Thyroid gland (tissue), 4 donors: ENCODE data around the gene TFF3. TPM values are rescaled to one million over a fixed set of nuclear protein-coding genes. Genes with fewer than 3 reads are reported as not detected.

Experiments used
- DNase-seq, 2 donors: peaks; one replicate each; pipeline ENCODE4 v3.0.0-alpha.2; 2019
- H3K27ac ChIP-seq, 3 donors: fragments of 200-600 bp; sonication (generic); 1 replicate in 2 of 3; 2 replicates in 1 of 3; pipeline ENCODE4 v1.5.1; 2016 to 2019; ENCODE audit warnings: mild to moderate bottlenecking in 1 of 3, moderate library complexity in 1 of 3
- H3K27me3 ChIP-seq: fragments of 200-600 bp; sonication (generic); one replicate; pipeline ENCODE4 v1.5.1; 2019
- H3K36me3 ChIP-seq, 2 donors: fragments of 200-600 bp; sonication (generic); one replicate each; pipeline ENCODE4 v1.5.1; 2016 to 2019
- H3K4me1 ChIP-seq, 2 donors: fragments of 200-600 bp; sonication (generic); one replicate each; pipeline ENCODE4 v1.5.1; 2017 to 2019
- H3K4me3 ChIP-seq, 3 donors: fragments of 200-600 bp; sonication (generic); replicated peaks in 1 of 3; 1 replicate in 2 of 3; 2 replicates in 1 of 3; pipeline ENCODE4 v1.5.1; 2016; ENCODE audit warnings: mild to moderate bottlenecking in 1 of 3
- H3K9me3 ChIP-seq: fragments of 200-600 bp; sonication (generic); one replicate; pipeline ENCODE4 v1.5.1; 2017
- CTCF ChIP-seq, 6 experiments: fragments of 200-600 bp in 3 of 6; fragments of 450-650 bp in 3 of 6; sonication (generic) in 3 of 6; IDR thresholded peaks; one replicate each; pipeline ENCODE4 v1.5.1; 2016 to 2019; ENCODE audit warnings: antibody characterized with exemption in 6 of 6, mild to moderate bottlenecking in 2 of 6, inconsistent platforms in 1 of 6, moderate library complexity in 1 of 6
- POLR2A ChIP-seq, 2 donors: fragments of 450-650 bp; IDR thresholded peaks; one replicate each; pipeline ENCODE4 v1.6.1; 2017; ENCODE audit warnings: antibody characterized with exemption in 2 of 2, mild to moderate bottlenecking in 2 of 2, moderate library complexity in 1 of 2
- WGBS, 2 donors: methylation state at CpG; one replicate each; pipeline ENCODE4 v1.1.5; 2017; 5-methylcytosine and 5-hydroxymethylcytosine counted together
- intact Hi-C: fragments of 100-400 bp; cut with DNase I; formaldehyde crosslinking; loops from one replicate; pipeline ENCODE4 v1.15.1; 2023
- total RNA-seq, 4 donors: library from RNA; depleted of rRNA; stranded (reverse); fragments of >200 nt; gene quantifications; one replicate each; pipeline ENCODE4 v1.2.3, GENCODE V29; 2016

Gene TFF3
- 1,000 to 10,000 TPM in 2 of 4 donors, 100 to 1,000 TPM in 2; 246 to 4,817 (median 914) TPM for total RNA-seq

DNA sequence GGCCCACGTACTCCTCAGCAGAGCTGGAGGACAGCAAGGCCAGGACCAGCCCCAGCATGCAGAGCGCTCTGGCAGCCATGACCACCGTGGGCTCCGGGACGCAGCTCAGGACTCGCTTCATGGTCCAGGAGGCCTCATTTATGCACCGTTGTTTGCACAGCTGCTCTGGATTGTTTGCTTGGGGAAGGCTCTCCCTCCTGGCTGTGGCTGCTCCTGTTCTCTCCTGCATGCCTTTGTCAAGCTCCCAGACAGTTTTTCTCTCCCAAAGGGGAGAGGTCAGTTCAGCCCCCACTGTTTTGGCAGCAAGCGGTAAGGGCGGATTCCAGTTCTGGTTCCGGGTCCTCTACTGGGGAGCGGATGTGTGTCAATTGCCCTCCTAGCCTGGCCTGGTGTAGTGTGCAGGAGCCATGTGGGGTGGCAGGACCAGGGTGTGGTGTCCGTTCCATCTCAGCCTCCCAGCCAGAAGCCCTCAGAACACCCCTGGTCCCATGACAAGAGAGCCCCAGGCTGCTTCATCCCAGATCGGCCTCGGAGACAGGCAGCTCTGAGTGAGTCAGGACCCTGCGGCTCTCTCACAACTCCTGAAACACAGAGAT is at the start of gene TFF3:
Gene TFF3 (minus strand): TSS at position 114 of the 596 bp plus-strand sequence. CDS start 35 bp downstream, at position 79.
- TF ChIP-seq POLR2A (IDR thresholded peaks at IDR 0.05) (peak in 1 of 2 donors; percentile 94), CTCF (IDR thresholded peaks at IDR 0.05) (peak in 1 of 6 experiments; percentile 3)
- Histone ChIP-seq H3K4me1 (peaks cover 35 to 53% of the 10 kb centered on the region in 2 donors), H3K4me3 (peak within 1 kb of the TSS in 2 of 3 donors; percentile 7 to 18), H3K27me3 (no peaks in the 10 kb centered on the region), H3K27ac (peak within 1 kb of the TSS; percentile 83 to 95 (median 92)), H3K9me3 (no peaks in the 10 kb centered on the region), H3K36me3 (peaks cover 0 to 8% of the 10 kb centered on the region in 2 donors)
- DNase-seq = peak; percentile 89 to 92
- intact Hi-C loops = loop anchor here (10.0 kb wide), 1 partner anchor 69 kb away; no protein-coding TSS in a partner anchor
- WGBS, 2 donors = 26 to 36% methylated on average over 13 to 15 of the region's 15 CpGs

DNA sequence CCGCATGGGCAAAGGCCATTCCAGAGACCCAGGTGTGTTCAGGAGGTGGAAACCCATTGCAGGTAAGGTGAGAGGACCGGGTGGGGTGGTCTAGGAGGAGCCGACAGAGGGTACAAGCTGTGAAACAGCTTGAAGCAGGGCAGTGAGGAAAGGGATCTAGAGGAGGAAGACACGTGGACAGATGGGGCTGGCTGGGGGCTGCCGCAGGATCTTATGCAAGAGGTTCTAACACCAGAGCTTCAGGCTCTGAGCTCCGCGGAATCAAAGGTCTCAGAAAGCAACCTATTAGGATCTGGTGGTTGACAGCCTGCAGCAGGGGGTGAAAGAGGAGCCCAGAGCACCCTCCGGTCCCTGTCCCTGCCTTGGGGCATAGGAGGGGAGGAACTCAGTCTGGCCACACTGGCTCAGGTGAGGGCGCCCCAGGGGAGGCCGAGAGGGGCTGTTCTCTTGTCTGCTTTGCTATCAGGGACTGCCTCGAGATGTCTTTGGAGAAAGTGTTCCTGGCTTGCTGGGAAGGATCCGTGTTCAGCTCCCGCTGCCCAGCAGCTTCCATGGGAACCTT is 49.2 kb upstream of the TFF3 start:
- no peak for TF ChIP-seq CTCF (IDR thresholded peaks at IDR 0.05)
- no peak for TF ChIP-seq POLR2A (IDR thresholded peaks at IDR 0.05)
- 81 to 87% methylated on average over 9 to 13 of the region's 13 CpGs for whole genome bisulfite sequencing, 2 donors
- Histone ChIP-seq H3K27ac (no peak overlapping the region), H3K9me3 (no peaks in the 10 kb centered on the region), H3K4me1 (peaks cover 8 to 14% of the 10 kb centered on the region in 2 donors), H3K4me3 (no peak overlapping the region), H3K36me3 (no peaks in the 10 kb centered on the region), H3K27me3 (no peaks in the 10 kb centered on the region)
- DNase-seq = no peak
- intact Hi-C loops = no loop called here

DNA sequence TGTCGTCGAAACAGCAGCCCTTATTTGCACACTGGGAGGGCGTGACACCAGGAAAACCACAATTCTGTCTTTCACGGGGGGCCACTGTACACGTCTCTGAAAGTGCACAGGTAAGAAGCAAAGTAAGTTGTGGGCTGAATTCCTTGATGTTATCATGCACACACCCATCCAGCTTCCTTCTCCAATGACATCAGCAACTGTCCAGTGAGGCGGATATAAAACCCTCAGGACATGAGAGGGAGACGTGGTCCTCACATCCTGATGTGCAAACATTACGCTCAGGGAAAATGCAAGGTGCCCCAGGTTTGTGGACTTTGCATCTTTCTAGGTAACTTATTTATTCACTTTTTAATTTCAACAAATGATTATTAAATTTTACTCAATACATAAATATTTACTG is 48.1 kb upstream of the TFF3 start:
- H3K4me3 ChIP-seq = no peak overlapping the region
- peaks cover 8 to 14% of the 10 kb centered on the region in 2 donors for H3K4me1 ChIP-seq
- no peak for TF ChIP-seq POLR2A (IDR thresholded peaks at IDR 0.05)
- no peak for TF ChIP-seq CTCF (IDR thresholded peaks at IDR 0.05)
- intact Hi-C loops = no loop called here
- H3K9me3 ChIP-seq = no peaks in the 10 kb centered on the region
- H3K27me3 ChIP-seq = no peaks in the 10 kb centered on the region
- peak overlapping the region in 2 of 3 donors; percentile 20 to 43 for H3K27ac ChIP-seq
- no peaks in the 10 kb centered on the region for H3K36me3 ChIP-seq
- DNase-seq = no peak
- WGBS, 2 donors = 77 to 78% methylated on average over 8 of the region's 8 CpGs

DNA sequence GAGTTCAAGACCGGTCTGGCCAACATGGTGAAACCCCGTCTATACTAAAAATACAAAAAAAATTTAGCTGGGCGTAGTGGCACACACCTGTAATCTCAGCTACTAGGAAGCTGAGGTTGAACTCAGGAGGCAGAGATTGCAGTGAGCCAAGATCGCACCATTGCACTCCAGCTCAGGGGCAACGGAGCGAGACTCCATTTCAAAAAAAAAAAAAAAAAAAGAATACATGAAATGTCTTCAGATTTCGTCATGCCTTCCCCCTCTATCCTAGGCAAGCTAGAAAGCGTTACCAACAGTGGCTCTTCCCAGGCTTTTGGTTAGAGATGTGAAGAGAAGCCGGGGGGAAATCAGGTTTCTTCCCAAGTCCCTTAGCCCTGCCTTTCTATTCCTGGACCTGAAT is 47.5 kb upstream of the TFF3 start:
- Histone ChIP-seq H3K27ac (peak overlapping the region in 2 of 3 donors; percentile 43 to 66), H3K27me3 (no peaks in the 10 kb centered on the region), H3K4me1 (peaks cover 10 to 19% of the 10 kb centered on the region in 2 donors), H3K4me3 (no peak overlapping the region), H3K36me3 (no peaks in the 10 kb centered on the region), H3K9me3 (no peaks in the 10 kb centered on the region)
- intact Hi-C loops = no loop called here
- peak; percentile 55 to 60 for DNase-seq
- TF ChIP-seq POLR2A (IDR thresholded peaks at IDR 0.05) (no peak), CTCF (IDR thresholded peaks at IDR 0.05) (no peak)
- WGBS, 2 donors = 39 to 41% methylated on average over 9 of the region's 9 CpGs

GRCh38 chr21:42362198-42362597 is 47.0 kb upstream of the TFF3 start:
- intact Hi-C loops = no loop called here
- WGBS, 2 donors = 86 to 89% methylated on average over 12 of the region's 12 CpGs
- H3K27ac ChIP-seq = peak overlapping the region in 2 of 3 donors; percentile 43 to 66
- H3K9me3 ChIP-seq = no peaks in the 10 kb centered on the region
- TF ChIP-seq POLR2A (IDR thresholded peaks at IDR 0.05) (no peak), CTCF (IDR thresholded peaks at IDR 0.05) (no peak)
- peaks cover 15 to 24% of the 10 kb centered on the region in 2 donors for H3K4me1 ChIP-seq
- no peaks in the 10 kb centered on the region for H3K36me3 ChIP-seq
- H3K4me3 ChIP-seq = no peak overlapping the region
- H3K27me3 ChIP-seq = no peaks in the 10 kb centered on the region
- no peak for DNase-seq
